HFFc6 (cell line): ENCODE results near the gene BORA. TPM values are rescaled to one million over a fixed set of nuclear protein-coding genes. Genes with fewer than 3 reads are reported as not detected.
A peak's percentile ranks its signal among the peaks of the same experiment; 100 is the strongest.
"Not testable (repeated sequence)": the region's sequence is repeated elsewhere in the genome, so short reads cannot be mapped to it uniquely, and the experiment has no call there.

Experiments used
- DNase-seq: peaks from one replicate; pipeline ENCODE4 v3.0.0-alpha.2; 2018
- H3K27ac Mint-ChIP-seq: 2 replicates; pipeline ENCODE4 v1.8.0; 2020; ENCODE audit warnings: mild to moderate bottlenecking, mixed read lengths
- H3K27me3 Mint-ChIP-seq: 2 replicates; pipeline ENCODE4 v1.8.0; 2021; ENCODE audit warnings: mild to moderate bottlenecking, moderate library complexity, mixed read lengths; ENCODE audit not compliant: insufficient read depth
- H3K36me3 Mint-ChIP-seq: 2 replicates; pipeline ENCODE4 v1.8.0; 2021; ENCODE audit warnings: low read depth, mixed read lengths
- H3K4me1 Mint-ChIP-seq: 2 replicates; pipeline ENCODE4 v1.8.0; 2020; ENCODE audit warnings: low read depth, mixed read lengths
- H3K4me3 Mint-ChIP-seq: 2 replicates; pipeline ENCODE4 v1.8.0; 2020; ENCODE audit warnings: mild to moderate bottlenecking, moderate library complexity, mixed read lengths
- H3K9me3 Mint-ChIP-seq: 2 replicates; pipeline ENCODE4 v1.8.0; 2020; ENCODE audit warnings: mild to moderate bottlenecking, mixed read lengths
- total RNA-seq, 6 experiments: library from RNA; stranded (reverse); fragmentation: NEBNext Ultra II Directional; extraction: Animal tissue kit (Norgen Biotek cat#: 25700); gene quantifications; 2 replicates in 1 of 6; 3 replicates in 5 of 6; pipeline ENCODE4 v1.2.3, GENCODE V29; 2021
- TF ChIP-seq, protein P1 (sequence below): fragments of 200-600 bp; sonication (generic); IDR thresholded peaks from 2 replicates; pipeline ENCODE4 v1.5.0; 2021; ENCODE audit warnings: antibody characterized with exemption, mild to moderate bottlenecking

BORA gene
- total RNA-seq, 6 experiments from 2014 or later = 4.9 to 9.8 (median 7.2) TPM

DNA sequence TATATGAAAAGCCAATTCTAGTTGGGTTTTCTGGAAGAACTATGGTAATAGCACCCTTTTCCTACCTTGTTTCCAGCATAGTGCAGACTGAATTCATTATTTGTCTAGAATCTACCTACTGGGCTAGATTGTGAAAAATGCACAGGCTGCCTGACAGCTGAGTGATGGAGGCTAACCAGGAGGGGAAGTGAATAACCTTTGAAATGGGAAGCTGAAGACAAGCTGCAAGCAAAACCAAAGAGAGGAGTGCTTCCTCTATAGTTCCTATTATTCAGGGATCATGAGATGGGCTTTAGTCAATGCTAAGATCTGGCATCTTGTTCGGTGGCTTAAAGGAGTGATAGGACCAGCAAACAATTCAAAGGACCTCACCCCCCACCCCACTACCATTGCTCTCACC is 27.2 kb upstream of the BORA start:
- TF ChIP-seq, protein P1, sequence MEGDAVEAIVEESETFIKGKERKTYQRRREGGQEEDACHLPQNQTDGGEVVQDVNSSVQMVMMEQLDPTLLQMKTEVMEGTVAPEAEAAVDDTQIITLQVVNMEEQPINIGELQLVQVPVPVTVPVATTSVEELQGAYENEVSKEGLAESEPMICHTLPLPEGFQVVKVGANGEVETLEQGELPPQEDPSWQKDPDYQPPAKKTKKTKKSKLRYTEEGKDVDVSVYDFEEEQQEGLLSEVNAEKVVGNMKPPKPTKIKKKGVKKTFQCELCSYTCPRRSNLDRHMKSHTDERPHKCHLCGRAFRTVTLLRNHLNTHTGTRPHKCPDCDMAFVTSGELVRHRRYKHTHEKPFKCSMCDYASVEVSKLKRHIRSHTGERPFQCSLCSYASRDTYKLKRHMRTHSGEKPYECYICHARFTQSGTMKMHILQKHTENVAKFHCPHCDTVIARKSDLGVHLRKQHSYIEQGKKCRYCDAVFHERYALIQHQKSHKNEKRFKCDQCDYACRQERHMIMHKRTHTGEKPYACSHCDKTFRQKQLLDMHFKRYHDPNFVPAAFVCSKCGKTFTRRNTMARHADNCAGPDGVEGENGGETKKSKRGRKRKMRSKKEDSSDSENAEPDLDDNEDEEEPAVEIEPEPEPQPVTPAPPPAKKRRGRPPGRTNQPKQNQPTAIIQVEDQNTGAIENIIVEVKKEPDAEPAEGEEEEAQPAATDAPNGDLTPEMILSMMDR = no peak
- no peak overlapping the region for H3K4me3 Mint-ChIP-seq
- peaks cover 2% of the 10 kb centered on the region for H3K36me3 Mint-ChIP-seq

DNA sequence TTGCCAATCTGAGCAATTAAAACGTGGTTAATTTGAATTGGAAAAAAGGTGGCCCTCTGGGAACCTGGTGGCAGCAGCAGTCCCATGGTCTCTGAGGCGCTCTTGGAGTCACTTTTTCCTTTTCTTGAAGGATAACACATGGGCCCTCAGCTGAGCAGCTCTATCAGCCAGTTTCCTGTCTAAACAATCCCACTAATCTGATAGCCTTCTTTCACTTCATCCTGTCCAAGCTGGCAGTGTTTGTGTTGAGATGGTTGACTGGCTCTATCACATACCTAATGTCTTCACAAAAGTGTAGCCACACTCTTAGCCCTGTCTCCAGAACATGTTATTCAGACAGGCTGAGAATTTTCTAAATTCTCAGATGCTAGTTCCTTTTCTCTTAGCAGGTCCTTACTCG is 10.9 kb upstream of the BORA start:
- H3K4me1 Mint-ChIP-seq = peaks cover 16% of the 10 kb centered on the region
- peaks cover 45% of the 10 kb centered on the region for H3K36me3 Mint-ChIP-seq
- no peaks in the 10 kb centered on the region for H3K27me3 Mint-ChIP-seq
- TF ChIP-seq, protein P1 = no peak
- no peak overlapping the region for H3K4me3 Mint-ChIP-seq
- no peak for DNase-seq
- H3K27ac Mint-ChIP-seq = no peak overlapping the region
- no peaks in the 10 kb centered on the region for H3K9me3 Mint-ChIP-seq

More for the DNA sequence above, 27.2 kb upstream of the BORA start:
- DNase-seq = no peak
- no peaks in the 10 kb centered on the region for H3K4me1 Mint-ChIP-seq
- H3K27me3 Mint-ChIP-seq = no peaks in the 10 kb centered on the region; the same call in 1 of the 2 replicates
- H3K27ac Mint-ChIP-seq = no peak overlapping the region
- peaks cover 2% of the 10 kb centered on the region for H3K9me3 Mint-ChIP-seq

DNA sequence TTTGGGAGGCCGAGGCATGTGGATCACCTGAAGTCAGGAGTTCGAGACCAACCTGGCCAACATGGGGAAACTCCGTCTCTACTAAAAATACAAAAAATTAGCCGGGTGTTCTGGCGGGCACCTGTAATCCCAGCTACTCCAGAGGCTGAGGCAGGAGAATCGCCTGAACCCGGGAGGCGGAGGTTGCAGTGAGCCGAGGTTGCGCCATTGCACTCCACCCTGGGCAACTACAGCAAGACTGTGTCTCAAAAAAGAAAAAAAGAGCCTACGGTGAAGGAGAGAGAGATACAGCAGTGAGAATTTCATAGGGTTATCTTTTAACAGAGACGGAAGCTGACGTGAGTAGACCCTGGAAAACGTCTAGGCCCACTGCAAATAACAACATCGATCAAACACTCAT is 1.5 kb upstream of the BORA start:
- Mint-ChIP-seq H3K4me1 (peaks cover 43% of the 10 kb centered on the region), H3K36me3 (peaks cover 25% of the 10 kb centered on the region), H3K4me3 (peak overlapping the region; percentile 92), H3K27ac (peak overlapping the region; percentile 75)
- not testable (repeated sequence) for H3K9me3 Mint-ChIP-seq, DNase-seq, H3K27me3 Mint-ChIP-seq

DNA sequence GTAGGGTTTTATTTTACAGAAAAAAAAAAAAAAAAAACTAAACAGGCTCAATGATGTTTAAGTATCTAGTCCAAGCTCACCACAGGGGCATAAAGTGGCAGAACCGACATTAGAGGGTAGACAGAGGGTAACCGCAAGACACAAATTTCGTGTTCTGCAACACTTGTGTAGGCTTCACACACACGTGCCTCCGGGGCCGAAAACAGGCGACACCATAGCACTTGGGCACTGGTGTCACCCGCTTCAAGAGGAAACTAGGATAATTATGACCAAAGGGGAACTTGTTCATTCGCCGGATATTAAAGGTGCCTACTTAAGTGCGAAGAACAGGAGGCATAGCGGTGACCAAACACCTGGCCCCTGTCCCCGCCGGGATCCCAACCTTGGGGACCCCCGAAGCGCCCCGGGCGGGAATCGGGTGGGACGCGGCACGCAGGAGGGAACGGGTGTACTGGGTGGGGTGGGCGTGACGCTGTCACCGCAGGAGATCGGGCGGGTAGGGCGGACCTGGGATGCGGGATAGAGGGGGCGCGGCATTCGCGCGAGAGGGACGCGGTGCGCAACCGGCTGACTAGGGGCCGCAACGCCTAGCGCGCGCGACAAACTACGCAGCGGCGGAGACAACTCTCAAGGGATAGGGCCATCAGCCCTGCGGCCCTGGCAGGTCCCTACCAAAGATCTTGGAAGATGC is 852 bp upstream of the BORA start:
- H3K27me3 Mint-ChIP-seq = no peaks in the 10 kb centered on the region
- peaks cover 43% of the 10 kb centered on the region for H3K4me1 Mint-ChIP-seq
- H3K27ac Mint-ChIP-seq = peak overlapping the region; percentile 75
- DNase-seq = no peak
- H3K9me3 Mint-ChIP-seq = no peaks in the 10 kb centered on the region
- TF ChIP-seq, protein P1 = no peak
- peaks cover 31% of the 10 kb centered on the region for H3K36me3 Mint-ChIP-seq
- peak overlapping the region; percentile 92 for H3K4me3 Mint-ChIP-seq

DNA sequence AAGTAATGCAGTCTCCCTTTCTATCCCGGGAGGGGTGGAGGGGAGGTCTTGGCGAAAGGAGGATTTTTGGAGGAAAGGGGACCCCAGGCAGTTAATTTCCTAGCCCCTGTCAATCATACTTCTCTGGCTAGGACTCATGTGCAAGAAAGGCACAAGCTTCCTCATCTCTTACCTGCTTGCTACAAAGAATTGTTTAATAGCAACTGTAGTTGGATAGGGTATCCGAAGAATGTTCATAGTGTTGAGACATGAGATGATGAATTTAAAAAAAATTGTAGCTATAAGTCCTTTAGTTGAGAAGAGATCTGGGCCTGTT is 525 bp downstream of the BORA start:
- H3K27me3 Mint-ChIP-seq = no peaks in the 10 kb centered on the region
- no peak for DNase-seq
- H3K9me3 Mint-ChIP-seq = no peaks in the 10 kb centered on the region
- peak overlapping the region; percentile 71 for H3K27ac Mint-ChIP-seq
- peak overlapping the region; percentile 92 for H3K4me3 Mint-ChIP-seq
- peaks cover 43% of the 10 kb centered on the region for H3K4me1 Mint-ChIP-seq
- TF ChIP-seq, protein P1 = no peak
- H3K36me3 Mint-ChIP-seq = peaks cover 25% of the 10 kb centered on the region

DNA sequence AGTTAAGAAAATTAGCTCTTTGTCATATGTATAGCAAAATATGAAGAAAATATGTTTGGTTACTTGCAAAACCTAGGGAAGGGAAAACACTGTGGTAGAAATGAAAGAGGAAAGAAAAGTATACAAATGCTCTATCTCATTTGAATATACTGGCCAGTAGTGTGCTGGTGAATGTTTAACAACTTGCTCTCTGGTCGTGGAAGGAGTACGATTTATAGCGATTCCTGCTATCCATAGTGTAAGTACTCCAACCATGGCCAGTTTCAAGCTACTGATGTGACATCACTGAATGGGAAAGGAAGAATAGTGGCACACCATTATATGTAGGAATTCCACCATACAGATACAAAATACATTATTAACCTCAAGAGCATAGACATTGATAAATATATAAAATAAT is 9.3 kb downstream of the BORA start:
- Mint-ChIP-seq H3K27ac (no peak overlapping the region), H3K27me3 (no peaks in the 10 kb centered on the region), H3K36me3 (peaks cover 22% of the 10 kb centered on the region), H3K9me3 (no peaks in the 10 kb centered on the region), H3K4me3 (no peak overlapping the region), H3K4me1 (no peaks in the 10 kb centered on the region)
- DNase-seq = no peak
- TF ChIP-seq, protein P1 = no peak
